Measurements from ENCODE around the gene TICAM2. TPM values are rescaled to one million over a fixed set of nuclear protein-coding genes. Genes with fewer than 3 reads are reported as not detected.

TICAM2 gene
- total and polyA plus RNA-seq, 9 of the 15 experiments (the other 6 are each of a cell fraction or from before 2014, with no cell fraction given): 0.15 to 1.8 (median 0.98) TPM

- TF ChIP-seq REST (IDR thresholded peaks at IDR 0.05; ENCODE audit: borderline replicate concordance) (no peak), REST (CRISPR knock-in tag; IDR thresholded peaks at IDR 0.05; ENCODE audit: low read depth) (no peak), DPF2 (IDR thresholded peaks at IDR 0.05) (0 out of 2 replicates have a peak, but pooled peaks have one; percentile 54), CHD2 (IDR thresholded peaks at IDR 0.05; ENCODE audit: low read depth, low read length) (peak; percentile 84), HBP1 (CRISPR knock-in tag; IDR thresholded peaks at IDR 0.05) (no peak), MAZ (CRISPR knock-in tag; conservative IDR thresholded peaks at IDR 0.05 in 1 of 2, IDR thresholded peaks at IDR 0.05 in 1 of 2) (peak in 1 of 2 experiments; percentile 63), ZNF431 (CRISPR knock-in tag; IDR thresholded peaks at IDR 0.05) (peak; percentile 77; the same call in 1 of the 2 replicates), TAF7 (tag; IDR thresholded peaks at IDR 0.05) (peak; percentile 29; the same call in 1 of the 2 replicates), CCNT2 (IDR thresholded peaks at IDR 0.05; ENCODE audit: borderline replicate concordance, extremely low read depth, insufficient read length, low read depth, low read length) (peak; percentile 68), CBX3 (IDR thresholded peaks at IDR 0.05; ENCODE audit: borderline replicate concordance in 1 of 2, low read length in 2 of 2) (peak in 1 of 2 experiments; percentile 13; a peak in 1 of 3 replicates), IRF2 (CRISPR knock-in tag; IDR thresholded peaks at IDR 0.05) (no peak), HEY1 (CRISPR knock-in tag; IDR thresholded peaks at IDR 0.05; ENCODE audit: borderline replicate concordance) (no peak), ZBTB11 (CRISPR knock-in tag; IDR thresholded peaks at IDR 0.05) (peak in 1 of 3 experiments; percentile 91; a peak in 2 of 6 replicates)
Observed at GRCh38 chr5:115625579-115626444, 23.5 kb upstream of the TICAM2 start, which contains the start of gene TMED7 (continued).
